ENCODE measurements around the gene ZNF184.

ZNF184 gene

DNA sequence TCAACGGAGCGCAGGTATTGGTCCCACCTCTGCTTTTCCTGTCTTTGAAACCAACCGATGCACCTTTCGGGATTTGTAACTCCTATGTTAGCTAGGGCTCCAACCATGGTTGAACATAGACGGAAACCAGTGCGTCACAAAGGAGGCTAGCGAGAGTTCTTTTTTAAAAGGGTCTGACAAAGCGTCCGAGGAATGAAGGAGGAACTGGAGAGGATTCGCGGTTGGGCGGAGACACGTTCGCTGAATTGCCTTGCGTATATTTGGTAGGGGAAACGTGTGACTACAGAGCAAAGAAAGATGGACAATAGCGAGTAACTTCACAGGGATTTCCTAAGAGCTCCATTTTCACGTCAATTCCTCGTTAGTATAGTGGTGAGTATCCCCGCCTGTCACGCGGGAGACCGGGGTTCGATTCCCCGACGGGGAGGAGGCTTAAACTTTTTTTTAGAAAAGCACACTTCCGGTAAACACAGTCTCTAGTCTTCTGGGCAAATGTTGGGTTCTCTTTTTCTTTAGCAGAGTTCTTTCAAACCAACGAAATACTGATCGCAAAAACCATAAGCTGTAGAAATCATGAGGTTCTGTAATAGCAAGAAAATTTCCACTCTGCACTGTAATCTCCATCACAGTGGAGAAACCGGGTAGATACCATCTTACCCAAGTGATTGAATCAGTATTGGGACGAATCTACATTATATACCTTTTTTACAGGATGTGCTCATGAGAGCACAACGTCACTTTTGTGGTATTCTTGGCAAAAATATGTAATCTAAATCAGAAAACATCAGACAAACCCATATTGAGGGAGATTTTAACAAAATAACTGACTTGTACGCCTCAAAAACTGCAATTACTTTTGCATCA lies 6.6 kb upstream of the ZNF184 start:
- peak; percentile 70 to 72 for DNase-seq (ENCODE audit: low read depth in 2 of 2)

DNA sequence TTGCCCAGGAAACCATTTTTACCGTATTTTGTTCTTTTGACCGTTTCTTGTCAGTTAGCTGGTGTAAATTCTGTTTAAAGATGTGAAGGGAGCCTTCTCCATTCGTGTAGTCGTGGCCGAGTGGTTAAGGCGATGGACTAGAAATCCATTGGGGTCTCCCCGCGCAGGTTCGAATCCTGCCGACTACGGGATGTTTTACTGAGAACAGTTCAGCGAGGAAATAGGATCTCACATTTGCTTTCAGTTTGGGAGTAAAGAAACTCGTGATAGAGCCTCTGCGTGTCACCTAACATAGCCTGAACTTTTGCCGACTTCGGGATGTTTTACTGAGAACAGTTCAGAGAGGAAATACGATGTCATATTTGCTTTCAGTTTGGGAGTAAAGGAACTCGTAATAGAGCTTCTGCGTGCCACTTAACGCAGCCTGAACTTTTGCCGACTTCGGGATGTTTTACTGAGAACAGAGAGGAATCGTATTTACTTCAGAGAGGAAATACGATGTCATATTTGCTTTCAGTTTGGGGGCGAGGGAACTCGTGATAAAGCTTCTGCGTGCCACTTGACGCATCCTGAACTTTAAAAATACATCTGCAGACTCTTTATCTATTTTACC lies 5.9 kb upstream of the ZNF184 start:
- DNase-seq (ENCODE audit: low read depth in 2 of 2) = peak; percentile 63 to 86

DNA sequence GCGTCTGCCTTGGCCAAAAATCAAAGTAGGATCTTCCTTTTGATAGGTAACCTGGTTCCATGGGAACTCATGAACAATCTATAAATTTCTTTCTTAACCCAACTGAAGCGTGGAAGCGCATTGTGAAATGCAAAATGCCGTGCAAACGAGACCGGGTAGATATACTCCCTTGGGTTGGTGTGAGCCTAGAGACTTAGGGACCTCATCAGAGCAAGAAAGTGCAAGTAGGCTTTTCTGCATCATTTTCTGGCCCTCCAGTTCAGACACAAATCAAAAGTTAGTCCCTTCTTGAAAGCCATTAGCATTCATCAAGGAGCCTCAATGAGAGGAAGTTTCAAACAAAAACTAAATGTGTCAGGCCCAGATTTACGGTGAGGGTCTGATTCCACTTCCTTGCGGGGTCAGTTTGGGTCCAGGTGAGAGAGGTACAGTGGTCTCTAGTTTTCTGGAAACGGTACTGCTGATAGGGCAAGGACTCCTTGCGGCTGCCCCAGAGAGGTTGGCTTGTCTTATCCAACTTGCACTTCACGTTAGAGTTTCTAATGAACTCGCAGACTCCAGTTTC lies 5.3 kb upstream of the ZNF184 start:
- DNase-seq (ENCODE audit: low read depth in 2 of 2) = no peak

DNA sequence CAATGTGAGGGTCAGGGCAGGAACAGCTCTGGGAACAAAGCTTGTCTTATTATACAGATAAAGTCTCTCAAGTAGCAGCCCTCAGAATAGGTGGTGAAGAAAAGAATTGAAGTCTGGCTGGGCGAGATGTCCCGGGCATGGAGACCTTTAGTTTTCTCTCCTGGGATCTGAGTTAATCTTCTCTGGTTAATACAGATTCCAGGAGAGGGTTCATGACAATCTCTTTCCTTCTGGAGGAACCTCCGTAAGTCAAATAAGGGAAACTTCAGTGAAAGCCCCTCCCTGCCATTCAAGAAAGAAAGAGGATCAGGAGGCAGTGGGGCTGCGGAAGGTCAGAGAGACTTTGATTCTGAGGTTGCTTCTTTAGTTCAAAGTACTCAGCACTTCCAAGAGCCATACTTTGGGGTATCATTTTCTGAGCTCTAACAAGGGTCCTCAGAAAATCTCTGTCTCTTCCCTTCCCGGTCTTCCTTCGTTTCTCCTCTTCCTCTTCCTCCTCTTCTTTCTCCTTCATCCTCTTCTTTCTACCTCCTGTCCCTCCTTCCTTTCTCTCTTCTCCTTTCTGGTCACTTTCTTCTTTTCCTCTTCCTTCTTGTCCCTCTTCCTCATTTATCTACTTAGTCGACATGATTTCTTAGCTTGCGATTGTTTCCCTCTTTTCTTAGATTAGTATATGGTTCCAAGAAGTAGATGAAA lies 4.6 kb upstream of the ZNF184 start:
- no peak for DNase-seq (ENCODE audit: low read depth in 2 of 2)

DNA sequence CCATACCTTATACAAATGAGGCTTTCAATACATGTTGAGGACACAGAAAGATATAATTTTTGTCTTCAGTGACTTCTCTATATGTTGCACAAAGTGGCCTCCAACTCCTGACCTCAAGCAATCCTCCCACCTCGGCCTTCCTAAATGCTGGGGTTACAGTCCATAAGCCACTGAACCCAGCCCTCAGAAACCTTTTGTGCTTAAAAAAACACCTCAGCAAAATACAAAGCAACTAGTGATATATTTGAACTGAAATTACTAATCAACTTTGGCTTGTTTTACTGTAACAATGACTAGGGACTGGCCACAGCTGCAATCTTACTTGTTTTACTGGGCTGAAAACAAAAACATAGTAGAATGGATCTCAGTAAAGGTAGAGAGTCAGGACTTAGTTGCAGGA lies 3.2 kb upstream of the ZNF184 start:
- no peak for DNase-seq (ENCODE audit: low read depth in 2 of 2)

DNA sequence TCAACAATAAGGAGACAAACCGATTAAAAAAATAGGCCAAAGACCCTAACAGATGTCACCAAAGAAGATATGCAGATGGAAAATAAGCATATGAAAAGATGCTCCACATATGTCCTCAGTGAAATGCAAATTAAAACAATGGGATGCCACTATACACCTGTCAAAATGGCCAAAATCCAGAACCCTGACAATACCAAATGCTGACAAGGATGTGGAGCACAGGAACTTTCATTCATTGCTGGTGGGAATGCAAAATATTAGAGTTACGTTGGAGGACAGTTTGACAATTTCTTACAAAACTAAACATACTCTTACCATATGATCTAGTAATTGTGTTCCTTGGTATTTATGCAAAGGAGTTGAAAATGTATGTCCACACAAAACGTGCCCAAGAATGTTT lies 1.8 kb upstream of the ZNF184 start:
- no peak for DNase-seq (ENCODE audit: low read depth in 2 of 2)

DNA sequence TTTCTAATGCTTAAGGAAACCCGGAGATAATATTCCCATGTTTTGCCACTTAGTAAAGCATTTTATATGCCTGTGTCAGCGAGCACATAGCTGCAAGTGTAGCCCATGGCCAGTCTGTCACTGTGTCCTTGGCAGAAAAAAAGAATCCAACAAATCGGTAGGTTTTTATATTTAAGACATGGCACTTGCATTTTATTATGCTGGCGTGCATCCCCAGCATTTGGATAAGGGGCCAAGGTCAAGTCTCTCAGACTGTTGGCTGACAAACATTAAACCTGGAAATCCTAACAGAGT lies 1.2 kb upstream of the ZNF184 start:
- no peak for DNase-seq (ENCODE audit: low read depth in 2 of 2)

DNA sequence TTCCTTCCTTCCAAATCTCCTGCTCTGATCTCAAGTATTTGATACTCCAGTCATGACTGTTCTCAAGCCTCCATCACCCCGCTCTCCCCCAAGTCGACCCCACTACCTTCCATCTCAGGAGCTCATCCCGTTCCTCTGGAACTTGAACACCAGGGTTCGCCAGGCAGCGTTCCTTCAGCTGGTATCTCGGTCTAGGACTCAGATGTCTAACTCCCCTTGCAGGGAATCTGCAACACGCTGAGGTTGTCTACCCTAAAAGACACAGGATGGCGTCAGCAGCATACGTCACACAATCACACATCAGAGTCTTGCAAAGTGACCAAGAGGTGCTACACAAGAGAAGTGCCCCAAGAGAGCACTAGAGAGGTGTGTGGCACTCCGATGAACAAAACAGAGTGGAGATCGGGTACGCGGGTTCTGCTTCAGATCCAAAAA lies 706 bp downstream of the ZNF184 start:
- DNase-seq (ENCODE audit: low read depth in 2 of 2) = peak; percentile 28 to 53

DNA sequence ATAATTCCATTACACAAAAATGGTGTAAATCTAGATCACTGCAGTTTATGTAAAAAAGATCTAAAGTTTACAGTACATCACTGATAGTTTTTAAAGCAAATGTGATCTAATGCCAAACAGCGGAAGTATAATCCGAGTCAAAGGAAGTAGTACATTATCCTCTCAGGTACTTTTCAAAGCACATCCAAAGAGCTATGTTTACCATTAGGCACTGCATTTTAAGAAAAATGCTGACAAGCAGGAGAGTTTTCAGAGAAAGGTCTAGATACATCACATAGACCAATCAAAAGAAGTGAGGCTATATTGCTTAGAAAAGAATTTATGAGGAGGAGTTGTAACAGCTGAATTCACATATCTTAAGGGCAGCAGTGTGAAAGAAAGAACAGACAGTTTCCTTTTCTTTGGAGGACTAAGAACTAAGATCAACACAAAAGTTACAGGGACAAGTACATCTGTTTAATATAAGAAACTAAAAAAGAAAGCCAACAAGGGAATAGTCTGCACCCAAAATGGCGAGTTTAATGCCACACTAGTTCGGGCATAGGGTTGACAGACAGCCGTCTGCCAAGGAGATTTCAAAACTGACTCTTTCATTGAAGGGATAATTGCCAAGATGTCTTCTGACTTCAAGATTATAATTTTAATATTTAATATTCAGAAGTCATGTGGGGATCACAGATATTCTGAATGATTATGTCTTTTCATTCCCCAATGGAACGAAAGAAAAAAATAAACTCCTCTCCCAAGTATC lies 1.4 kb downstream of the ZNF184 start:
- DNase-seq (ENCODE audit: low read depth in 2 of 2) = no peak

DNA sequence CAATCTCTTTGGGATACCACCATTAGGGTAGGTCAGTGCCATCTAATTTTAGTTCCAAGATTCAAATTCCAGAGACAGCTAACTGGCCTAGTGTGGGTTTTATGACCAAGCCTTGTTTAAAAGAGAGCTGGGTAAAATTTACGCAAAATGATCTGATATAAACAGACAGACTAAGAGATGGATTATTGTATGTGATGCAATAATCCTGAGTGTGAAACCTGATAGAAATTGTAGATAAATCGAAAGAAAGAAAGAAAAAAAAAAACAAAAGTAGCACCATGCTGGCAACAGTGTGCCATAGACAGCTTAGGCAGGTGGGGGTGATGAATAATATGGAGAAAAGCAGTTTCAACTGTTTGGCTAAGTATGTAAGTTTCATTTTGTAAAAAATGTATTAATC lies 2.9 kb downstream of the ZNF184 start:
- DNase-seq (ENCODE audit: low read depth in 2 of 2) = no peak

DNA sequence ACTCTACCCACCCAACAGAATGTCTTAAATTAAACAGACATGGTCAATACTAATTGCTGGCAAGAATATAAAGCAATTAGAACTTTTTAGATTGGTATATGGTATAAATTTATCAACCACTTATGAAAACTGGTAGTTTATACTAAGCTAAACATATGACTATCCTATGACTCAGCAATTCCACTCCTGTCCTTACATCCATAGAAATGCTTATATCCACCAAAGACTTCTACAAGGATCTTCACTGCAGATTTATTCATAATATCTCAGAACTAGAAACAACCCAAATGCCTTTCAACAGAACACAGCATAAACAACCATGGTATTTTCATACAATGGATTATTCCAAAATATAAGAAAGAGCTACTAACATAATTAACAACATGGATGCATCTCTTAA lies 4.6 kb downstream of the ZNF184 start:
- no peak for DNase-seq (ENCODE audit: low read depth in 2 of 2)

DNA sequence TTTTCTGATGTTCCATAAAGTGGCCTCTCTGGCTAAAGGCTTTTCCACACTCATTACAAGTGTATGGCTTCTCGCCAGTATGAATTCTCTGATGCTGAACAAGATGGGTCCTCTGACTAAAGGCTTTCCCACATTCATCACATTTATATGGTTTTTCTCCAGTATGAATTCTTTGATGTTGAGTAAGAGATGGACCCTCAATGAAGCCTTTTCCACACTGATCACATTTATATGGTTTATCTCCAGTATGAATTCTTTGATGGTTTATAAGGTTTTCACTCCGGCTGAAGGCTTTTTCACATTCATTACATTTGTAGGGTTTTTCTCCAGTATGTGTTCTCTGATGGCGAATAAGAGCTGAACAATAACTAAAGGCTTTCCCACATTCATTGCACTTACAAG lies 20.4 kb downstream of the ZNF184 start:
- no peak for DNase-seq (ENCODE audit: low read depth in 2 of 2)

DNA sequence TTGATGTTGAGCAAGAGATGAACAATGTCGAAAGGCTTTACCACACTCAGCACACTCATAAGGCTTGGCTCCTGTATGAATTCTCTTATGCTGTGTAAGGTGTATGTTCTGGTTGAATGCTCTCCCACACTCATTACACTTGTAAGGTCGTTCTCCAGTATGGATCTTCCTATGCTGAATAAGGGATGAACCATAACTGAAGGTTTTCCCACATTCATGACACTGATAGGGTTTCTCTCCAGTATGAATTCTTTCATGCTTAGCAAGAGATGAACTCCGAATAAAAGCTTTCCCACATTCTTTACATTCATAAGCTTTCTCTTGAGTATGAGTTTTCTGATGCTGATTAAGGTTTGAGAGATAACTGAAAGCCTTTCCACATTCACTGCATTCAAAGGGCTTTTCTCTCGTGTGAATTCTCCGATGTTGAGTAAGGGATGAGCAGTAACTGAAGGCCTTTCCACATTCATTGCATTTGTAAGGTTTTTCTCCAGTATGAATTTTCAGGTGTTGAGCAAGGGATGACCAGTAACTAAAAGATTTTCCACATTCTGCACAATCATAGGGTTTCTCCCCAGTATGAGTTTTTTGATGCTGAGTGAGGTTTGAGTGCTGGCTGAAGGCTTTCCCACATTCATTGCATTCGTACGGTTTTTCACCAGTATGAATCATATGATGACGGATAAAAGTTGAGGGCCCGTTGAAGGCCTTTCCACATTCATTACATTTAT lies 21.1 kb downstream of the ZNF184 start:
- DNase-seq (ENCODE audit: low read depth in 2 of 2) = no peak

DNA sequence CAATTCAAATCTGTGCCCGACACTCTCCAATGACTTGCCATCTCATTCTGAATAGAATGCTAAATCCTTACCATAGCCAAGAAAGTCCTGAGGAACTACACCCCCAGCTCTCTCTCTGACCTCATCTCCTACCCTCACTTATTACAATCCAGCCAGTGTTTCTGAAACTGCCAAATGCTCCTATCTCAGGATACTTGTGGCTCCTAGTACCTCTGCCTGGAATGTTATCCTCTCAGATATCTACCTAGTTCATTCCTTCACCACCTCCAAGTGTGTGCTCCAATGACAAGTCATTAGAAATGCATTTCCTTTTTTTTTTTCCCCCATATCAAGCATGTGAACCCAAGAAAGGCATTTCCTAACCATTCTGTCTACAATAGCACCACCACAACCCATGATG lies 24.4 kb downstream of the ZNF184 start:
- DNase-seq (ENCODE audit: low read depth in 2 of 2) = no peak

DNA sequence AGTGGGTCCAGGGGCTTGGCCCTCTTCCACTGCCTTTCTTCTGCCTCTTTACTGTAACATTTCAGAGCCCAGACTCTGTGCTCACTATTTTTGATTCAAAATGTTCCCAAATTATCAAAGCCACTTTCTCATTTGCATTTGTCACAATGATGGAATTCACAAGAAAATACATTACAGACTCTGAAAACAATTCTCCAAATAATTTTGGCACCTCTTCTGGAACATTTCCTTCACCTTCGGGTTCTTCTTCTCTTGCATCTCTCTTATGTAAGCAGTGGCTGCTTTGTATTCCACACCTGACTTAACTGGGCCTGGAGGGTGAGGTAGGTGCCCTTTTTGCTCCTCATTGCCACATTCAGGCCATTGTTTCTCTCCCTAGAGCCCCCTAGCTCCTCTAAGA lies 30.0 kb downstream of the ZNF184 start:
- no peak for DNase-seq (ENCODE audit: low read depth in 2 of 2)

DNA sequence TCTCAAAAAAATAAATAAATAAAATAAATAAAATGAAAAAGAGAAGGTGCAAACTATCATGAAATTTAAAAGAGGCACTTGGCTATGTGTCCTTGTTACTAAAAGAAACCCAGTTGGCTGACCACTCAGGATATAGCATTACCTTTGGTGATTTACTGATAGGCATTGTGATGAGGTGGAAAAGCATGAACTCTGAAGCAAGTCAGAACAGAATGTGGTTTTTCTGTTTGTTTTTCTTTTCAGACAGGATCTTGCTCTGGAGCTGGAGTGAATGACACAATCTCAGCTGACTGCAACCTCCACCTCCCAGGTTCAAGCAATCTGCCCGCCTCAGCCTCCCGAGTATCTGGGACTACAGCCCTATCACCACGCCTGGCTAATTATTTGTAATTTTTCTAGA lies 31.9 kb downstream of the ZNF184 start:
- no peak for DNase-seq (ENCODE audit: low read depth in 2 of 2)

DNA sequence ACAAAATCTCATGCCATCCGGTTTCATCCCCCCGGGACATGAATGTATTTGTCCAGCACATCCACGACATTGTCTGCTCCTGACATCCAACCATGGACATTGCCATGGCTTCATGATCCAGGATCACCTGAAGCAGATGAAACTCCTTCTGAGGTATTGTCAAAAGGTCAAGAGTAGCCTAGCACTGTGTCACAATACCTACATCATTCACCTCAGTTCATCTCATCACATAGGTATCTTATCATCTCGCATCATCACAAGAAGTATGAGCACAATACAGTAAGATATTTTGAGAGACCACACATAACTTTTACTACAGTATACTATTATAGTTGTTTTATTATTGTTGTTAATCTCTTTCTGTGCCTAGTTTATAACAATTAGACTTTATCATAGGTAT lies 33.5 kb downstream of the ZNF184 start:
- no peak for DNase-seq (ENCODE audit: low read depth in 2 of 2)

DNA sequence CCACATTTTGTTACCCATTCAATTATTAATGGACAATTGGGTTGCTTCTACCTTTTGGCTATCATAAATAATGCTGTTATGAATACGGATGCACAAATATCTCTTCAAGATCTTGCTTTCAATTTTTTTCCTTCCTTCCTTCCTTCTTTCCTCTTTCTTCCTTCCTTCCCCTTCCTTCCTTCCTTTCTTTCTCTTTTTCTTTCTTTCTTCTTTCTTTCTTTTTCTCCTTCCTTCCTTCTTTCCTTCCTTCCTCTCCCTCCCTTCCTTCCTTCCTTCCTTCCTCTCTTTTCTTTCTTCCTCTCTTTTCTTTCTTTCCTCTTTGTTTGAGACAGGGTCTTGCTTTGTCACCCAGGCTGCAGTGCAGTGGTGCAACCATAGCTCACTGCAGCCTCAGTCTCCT lies 39.2 kb downstream of the ZNF184 start:
- DNase-seq (ENCODE audit: low read depth in 2 of 2) = no peak

DNA sequence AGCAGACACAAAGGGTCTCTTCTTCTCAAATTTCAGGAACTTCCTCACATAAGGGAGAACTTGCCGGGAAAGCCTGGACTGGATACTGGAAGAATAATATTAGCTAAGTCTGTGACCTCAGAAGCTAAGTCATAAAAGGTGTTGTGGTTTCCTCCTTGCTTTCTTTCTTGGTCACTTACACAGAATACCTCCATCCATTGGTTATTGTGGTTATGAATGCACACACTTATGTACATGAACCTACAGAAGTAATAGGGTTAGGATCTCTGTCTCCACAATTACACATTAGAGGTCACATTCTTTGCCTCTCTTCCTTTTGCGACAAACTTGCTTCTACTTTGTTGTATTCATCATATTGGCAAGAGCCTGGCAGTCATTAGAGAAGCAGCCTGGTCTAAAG lies 43.9 kb downstream of the ZNF184 start:
- no peak for DNase-seq (ENCODE audit: low read depth in 2 of 2)

DNA sequence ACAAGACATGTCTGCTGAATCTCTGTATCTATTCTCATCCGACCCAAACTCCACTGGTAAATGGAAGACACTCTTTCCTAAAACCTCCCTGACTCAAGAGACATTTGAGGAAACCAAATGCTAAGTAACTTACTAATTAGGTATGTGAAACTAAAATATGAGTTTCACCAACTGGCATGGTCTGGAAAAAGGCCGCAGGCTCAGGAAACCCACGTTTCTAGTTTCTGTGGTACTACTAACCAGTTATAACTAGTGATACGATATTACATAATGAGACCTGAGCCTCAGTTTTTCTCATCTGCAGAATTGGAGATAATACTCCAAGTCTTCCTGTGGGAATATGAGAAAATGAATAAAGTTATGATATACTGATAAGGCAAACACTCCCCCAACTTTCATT lies 44.4 kb downstream of the ZNF184 start:
- DNase-seq (ENCODE audit: low read depth in 2 of 2) = no peak

DNA sequence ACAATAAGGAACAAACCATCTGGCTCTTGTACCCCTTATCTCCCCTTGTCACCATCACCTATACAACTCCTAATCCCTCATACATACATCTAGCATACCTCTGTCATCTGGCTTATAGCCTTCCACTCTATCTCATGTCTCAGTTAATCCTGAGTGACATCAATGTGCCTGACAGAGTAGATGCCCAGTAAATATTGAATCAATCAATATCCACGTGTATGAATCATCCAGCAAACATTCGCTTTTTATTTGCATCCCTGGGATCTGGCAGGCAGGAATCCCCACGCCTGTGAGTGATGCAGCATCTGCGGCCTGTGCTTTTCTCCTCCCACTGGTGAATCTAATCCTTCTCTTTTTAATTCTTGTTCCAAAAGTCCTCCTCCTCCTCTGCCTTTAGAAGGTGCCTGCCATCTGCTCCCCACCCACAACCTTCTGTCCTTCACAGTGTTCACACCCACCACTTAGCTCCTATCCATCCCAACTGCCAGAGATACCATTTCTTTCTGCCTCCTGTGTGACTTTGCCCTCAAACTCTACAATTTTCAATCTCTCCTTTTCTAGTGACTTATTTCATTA lies 46.8 kb downstream of the ZNF184 start:
- no peak for DNase-seq (ENCODE audit: low read depth in 2 of 2)

All from stimulated activated CD8-positive, alpha-beta memory T cell treated with anti-CD3 and anti-CD28 coated beads, Interleukin-15, amount 100 ng/mL, for 4 hours (primary cell).